Endothelial cell (in vitro differentiated cells): ENCODE data around the gene DACH1. TPM values are rescaled to one million over a fixed set of nuclear protein-coding genes. Genes with fewer than 3 reads are reported as not detected.

Experiments
- DNase-seq: peaks from one replicate; pipeline ENCODE4 v3.0.0; 2021; ENCODE audit warnings: low spot score
- H3K27ac Mint-ChIP-seq: one replicate; pipeline ENCODE4 v1.8.0; 2021; ENCODE audit warnings: mixed read lengths, inconsistent platforms; ENCODE audit not compliant: unreplicated experiment
- H3K27me3 Mint-ChIP-seq: one replicate; pipeline ENCODE4 v1.8.0; 2021; ENCODE audit warnings: mild to moderate bottlenecking, moderate library complexity, mixed read lengths, inconsistent platforms; ENCODE audit not compliant: unreplicated experiment
- H3K36me3 Mint-ChIP-seq: one replicate; pipeline ENCODE4 v1.8.0; 2021; ENCODE audit warnings: mild to moderate bottlenecking, low read depth, mixed read lengths, inconsistent platforms; ENCODE audit not compliant: unreplicated experiment
- H3K4me1 Mint-ChIP-seq: one replicate; pipeline ENCODE4 v1.8.0; 2021; ENCODE audit warnings: mild to moderate bottlenecking, mixed read lengths, inconsistent platforms; ENCODE audit not compliant: unreplicated experiment
- H3K4me3 Mint-ChIP-seq: one replicate; pipeline ENCODE4 v1.8.0; 2021; ENCODE audit warnings: mild to moderate bottlenecking, mixed read lengths, inconsistent platforms; ENCODE audit not compliant: unreplicated experiment
- H3K9me3 Mint-ChIP-seq: one replicate; pipeline ENCODE4 v1.8.0; 2021; ENCODE audit warnings: mixed read lengths, inconsistent platforms; ENCODE audit not compliant: unreplicated experiment
- total RNA-seq: library from RNA; stranded (reverse); fragmentation: NEBNext Ultra II Directional; extraction: Animal tissue kit (Norgen Biotek cat#: 25700); gene quantifications from one replicate; pipeline ENCODE4 v1.2.1, GENCODE V29; 2021; ENCODE audit not compliant: unreplicated experiment
- TF ChIP-seq, protein P1 (sequence below): fragments of 200-600 bp; sonication (generic); IDR thresholded peaks from one replicate; pipeline ENCODE4 v1.5.0; 2021; ENCODE audit warnings: antibody characterized with exemption; ENCODE audit not compliant: unreplicated experiment

DACH1 gene
- total RNA-seq, 1 donor from 2014 or later: 36.4 TPM

DNA sequence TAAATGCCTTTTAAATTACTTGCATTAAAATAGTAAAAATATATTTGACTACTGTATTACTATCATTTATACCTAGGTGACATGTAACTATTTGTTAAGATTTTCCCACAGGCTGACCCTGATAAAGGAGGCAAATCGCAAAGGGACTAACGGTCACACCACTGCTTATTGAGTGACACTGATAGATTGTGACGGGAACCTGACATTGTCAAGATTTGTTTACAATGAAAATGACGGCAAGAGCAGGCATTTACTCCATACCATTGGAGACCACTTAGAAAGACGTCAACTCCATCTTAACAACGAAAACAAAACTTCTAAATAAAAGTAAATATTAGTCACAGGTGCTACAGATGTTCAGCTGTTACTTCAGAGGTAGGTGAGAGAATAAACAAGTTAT is 289.0 kb downstream of the DACH1 start:
- H3K4me3 Mint-ChIP-seq: no peak overlapping the region
- no peaks in the 10 kb centered on the region for H3K36me3 Mint-ChIP-seq
- no peak overlapping the region for H3K27ac Mint-ChIP-seq
- no peak for DNase-seq
- TF ChIP-seq, protein P1, sequence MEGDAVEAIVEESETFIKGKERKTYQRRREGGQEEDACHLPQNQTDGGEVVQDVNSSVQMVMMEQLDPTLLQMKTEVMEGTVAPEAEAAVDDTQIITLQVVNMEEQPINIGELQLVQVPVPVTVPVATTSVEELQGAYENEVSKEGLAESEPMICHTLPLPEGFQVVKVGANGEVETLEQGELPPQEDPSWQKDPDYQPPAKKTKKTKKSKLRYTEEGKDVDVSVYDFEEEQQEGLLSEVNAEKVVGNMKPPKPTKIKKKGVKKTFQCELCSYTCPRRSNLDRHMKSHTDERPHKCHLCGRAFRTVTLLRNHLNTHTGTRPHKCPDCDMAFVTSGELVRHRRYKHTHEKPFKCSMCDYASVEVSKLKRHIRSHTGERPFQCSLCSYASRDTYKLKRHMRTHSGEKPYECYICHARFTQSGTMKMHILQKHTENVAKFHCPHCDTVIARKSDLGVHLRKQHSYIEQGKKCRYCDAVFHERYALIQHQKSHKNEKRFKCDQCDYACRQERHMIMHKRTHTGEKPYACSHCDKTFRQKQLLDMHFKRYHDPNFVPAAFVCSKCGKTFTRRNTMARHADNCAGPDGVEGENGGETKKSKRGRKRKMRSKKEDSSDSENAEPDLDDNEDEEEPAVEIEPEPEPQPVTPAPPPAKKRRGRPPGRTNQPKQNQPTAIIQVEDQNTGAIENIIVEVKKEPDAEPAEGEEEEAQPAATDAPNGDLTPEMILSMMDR: no peak
- H3K9me3 Mint-ChIP-seq: no peaks in the 10 kb centered on the region
- H3K27me3 Mint-ChIP-seq: peaks cover 1% of the 10 kb centered on the region
- no peaks in the 10 kb centered on the region for H3K4me1 Mint-ChIP-seq

DNA sequence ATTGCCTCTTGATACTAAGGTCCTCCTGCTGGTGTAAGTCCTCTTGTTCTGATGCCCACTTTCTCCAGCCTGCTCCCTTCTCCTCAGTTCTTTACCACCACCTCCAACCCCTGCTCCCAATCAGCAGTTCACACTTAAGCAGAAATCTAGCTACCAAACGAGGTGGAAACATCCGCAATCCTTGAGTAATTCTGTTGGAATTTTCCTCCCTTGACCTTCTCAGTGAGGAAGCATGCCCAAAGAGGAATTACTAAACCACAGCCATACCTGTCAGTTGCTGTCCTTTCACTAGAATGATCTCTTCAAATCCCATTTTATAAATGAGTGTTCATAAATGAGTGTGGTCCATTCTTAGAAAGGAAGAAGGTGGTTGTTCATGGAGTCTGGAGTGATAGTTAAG is 289.9 kb downstream of the DACH1 start:
- Mint-ChIP-seq H3K4me1 (no peaks in the 10 kb centered on the region), H3K4me3 (no peak overlapping the region), H3K36me3 (no peaks in the 10 kb centered on the region), H3K27ac (no peak overlapping the region), H3K27me3 (peaks cover 1% of the 10 kb centered on the region), H3K9me3 (no peaks in the 10 kb centered on the region)
- no peak for DNase-seq
- TF ChIP-seq, protein P1: no peak

- peaks cover 1% of the 10 kb centered on the region for H3K27me3 Mint-ChIP-seq
- no peaks in the 10 kb centered on the region for H3K9me3 Mint-ChIP-seq
- H3K4me3 Mint-ChIP-seq: no peak overlapping the region
- TF ChIP-seq, protein P1: no peak
- no peaks in the 10 kb centered on the region for H3K4me1 Mint-ChIP-seq
- no peak overlapping the region for H3K27ac Mint-ChIP-seq
- no peak for DNase-seq
- no peaks in the 10 kb centered on the region for H3K36me3 Mint-ChIP-seq
Observed at GRCh38 chr13:71576571-71576970, 290.4 kb downstream of the DACH1 start.

DNA sequence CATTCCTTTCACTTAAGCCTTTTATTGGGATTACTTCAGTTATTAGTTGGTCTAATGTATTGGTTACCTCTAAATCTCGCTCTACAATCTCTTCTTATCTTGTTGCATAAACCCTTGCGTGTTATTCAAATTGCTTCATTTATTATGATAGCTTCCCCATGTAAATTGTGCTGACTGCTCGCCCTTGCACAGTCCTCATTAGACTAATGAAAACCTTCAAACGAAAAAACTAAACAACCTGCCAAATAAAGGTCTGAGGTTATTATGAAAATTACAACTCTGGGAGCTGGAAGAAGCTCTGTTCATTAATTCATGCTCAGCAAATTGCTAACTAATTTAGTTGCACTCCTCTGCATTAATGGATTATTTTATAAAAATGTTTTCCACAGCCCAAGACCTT is 320.1 kb downstream of the DACH1 start:
- Mint-ChIP-seq H3K27ac (no peak overlapping the region), H3K4me3 (no peak overlapping the region), H3K4me1 (peaks cover 6% of the 10 kb centered on the region), H3K9me3 (no peaks in the 10 kb centered on the region), H3K27me3 (peaks cover 1% of the 10 kb centered on the region), H3K36me3 (no peaks in the 10 kb centered on the region)
- TF ChIP-seq, protein P1: no peak
- DNase-seq: no peak

GRCh38 chr13:71540098-71540497 is 326.9 kb downstream of the DACH1 start:
- H3K4me1 Mint-ChIP-seq: peaks cover 6% of the 10 kb centered on the region

More at GRCh38 chr13:71540098-71540497, 326.9 kb downstream of the DACH1 start:
- no peaks in the 10 kb centered on the region for H3K9me3 Mint-ChIP-seq
- H3K36me3 Mint-ChIP-seq: no peaks in the 10 kb centered on the region
- DNase-seq: no peak
- no peak overlapping the region for H3K4me3 Mint-ChIP-seq
- TF ChIP-seq, protein P1: no peak
- no peak overlapping the region for H3K27ac Mint-ChIP-seq
- no peaks in the 10 kb centered on the region for H3K27me3 Mint-ChIP-seq
